ENCODE results near the gene HS3ST6.
A peak's percentile ranks its signal among the peaks of the same experiment; 100 is the strongest.
"Not testable (repeated sequence)": the region's sequence is repeated elsewhere in the genome, so short reads cannot be mapped to it uniquely, and the experiment has no call there.

Gene HS3ST6

GRCh38 chr16:1946495-1947368 is 28.5 kb upstream of the HS3ST6 start:
- no peak for DNase-seq

GRCh38 chr16:1945559-1946391 is 27.6 kb upstream of the HS3ST6 start:
- no peak for DNase-seq

GRCh38 chr16:1944612-1945199 is 26.5 kb upstream of the HS3ST6 start:
- DNase-seq, result no peak

- peak; percentile 80 for DNase-seq
Measured at GRCh38 chr16:1942810-1943726, 24.9 kb upstream of the HS3ST6 start, which contains the start of gene MSRB1. MSRB1 (minus strand) TSS chr16:1943199; CDS start chr16:1943156, 43 bp downstream.

GRCh38 chr16:1942047-1942809 is 24.0 kb upstream of the HS3ST6 start:
- DNase-seq, result no peak

GRCh38 chr16:1941162-1942046 is 23.2 kb upstream of the HS3ST6 start:
- no peak for DNase-seq

- no peak for DNase-seq
Measured at GRCh38 chr16:1940273-1941161, 22.3 kb upstream of the HS3ST6 start.

- not testable (repeated sequence) for DNase-seq
Measured at GRCh38 chr16:1939833-1940232, 21.6 kb upstream of the HS3ST6 start.

GRCh38 chr16:1938910-1939309 is 20.7 kb upstream of the HS3ST6 start:
- no peak for DNase-seq

GRCh38 chr16:1938316-1938715 is 20.1 kb upstream of the HS3ST6 start:
- DNase-seq, result no peak

- no peak for DNase-seq
Measured at GRCh38 chr16:1936945-1937479, 18.8 kb upstream of the HS3ST6 start.

GRCh38 chr16:1933097-1933661 is 15.0 kb upstream of the HS3ST6 start:
- no peak for DNase-seq

- no peak for DNase-seq
Measured at GRCh38 chr16:1932050-1933028, 14.1 kb upstream of the HS3ST6 start.

GRCh38 chr16:1930338-1930720 is 12.1 kb upstream of the HS3ST6 start:
- DNase-seq, result no peak

- DNase-seq, result peak; percentile 32
Measured at GRCh38 chr16:1929578-1930337, 11.5 kb upstream of the HS3ST6 start.

GRCh38 chr16:1929105-1929504 is 10.9 kb upstream of the HS3ST6 start:
- no peak for DNase-seq

- no peak for DNase-seq
Measured at GRCh38 chr16:1926271-1926670, 8.1 kb upstream of the HS3ST6 start.

All from NCI-H1048 (cell line).